Measurements from ENCODE around the gene NFIX.

The NFIX gene

GRCh38 chr19:13130886-13131490 lies 135.7 kb downstream of the NFIX start:
- TF ChIP-seq CTCF (IDR thresholded peaks at IDR 0.05; ENCODE audit: insufficient read depth, missing control alignments), result no peak
- FAIRE-seq (no peak), DNase-seq (ENCODE audit: insufficient read length, low spot score) (no peak)

- TF ChIP-seq CTCF (IDR thresholded peaks at IDR 0.05; ENCODE audit: insufficient read depth, missing control alignments), result no peak
- DNase-seq (ENCODE audit: insufficient read length, low spot score) (no peak), FAIRE-seq (no peak)
These were observed 137.4 kb downstream of the NFIX start for GRCh38 chr19:13132471-13133180.

GRCh38 chr19:13133241-13133870 lies 138.1 kb downstream of the NFIX start:
- DNase-seq (ENCODE audit: insufficient read length, low spot score), result no peak
- no peak for TF ChIP-seq CTCF (IDR thresholded peaks at IDR 0.05; ENCODE audit: insufficient read depth, missing control alignments)
- no peak for FAIRE-seq

GRCh38 chr19:13134626-13135025 lies 139.4 kb downstream of the NFIX start:
- no peak for TF ChIP-seq CTCF (IDR thresholded peaks at IDR 0.05; ENCODE audit: insufficient read depth, missing control alignments)
- DNase-seq (ENCODE audit: insufficient read length, low spot score) (no peak), FAIRE-seq (no peak)

- FAIRE-seq (no peak), DNase-seq (ENCODE audit: insufficient read length, low spot score) (no peak)
- no peak for TF ChIP-seq CTCF (IDR thresholded peaks at IDR 0.05; ENCODE audit: insufficient read depth, missing control alignments)
These were observed 140.1 kb downstream of the NFIX start for GRCh38 chr19:13135068-13136062.

GRCh38 chr19:13137290-13137794 lies 142.1 kb downstream of the NFIX start:
- no peak for TF ChIP-seq CTCF (IDR thresholded peaks at IDR 0.05; ENCODE audit: insufficient read depth, missing control alignments)
- FAIRE-seq (no peak), DNase-seq (ENCODE audit: insufficient read length, low spot score) (no peak)

Measured in D721Med (cell line).